HFFc6 (cell line): ENCODE measurements around the gene TMEM185B. TPM values are rescaled to one million over a fixed set of nuclear protein-coding genes. Genes with fewer than 3 reads are reported as not detected.
A peak's percentile ranks its signal among the peaks of the same experiment; 100 is the strongest.

Experiments
- DNase-seq: peaks from one replicate; pipeline ENCODE4 v3.0.0-alpha.2; 2018
- H3K27ac Mint-ChIP-seq: 2 replicates; pipeline ENCODE4 v1.8.0; 2020; ENCODE audit warnings: mild to moderate bottlenecking, mixed read lengths
- H3K27me3 Mint-ChIP-seq: 2 replicates; pipeline ENCODE4 v1.8.0; 2021; ENCODE audit warnings: mild to moderate bottlenecking, moderate library complexity, mixed read lengths; ENCODE audit not compliant: insufficient read depth
- H3K36me3 Mint-ChIP-seq: 2 replicates; pipeline ENCODE4 v1.8.0; 2021; ENCODE audit warnings: low read depth, mixed read lengths
- H3K4me1 Mint-ChIP-seq: 2 replicates; pipeline ENCODE4 v1.8.0; 2020; ENCODE audit warnings: low read depth, mixed read lengths
- H3K4me3 Mint-ChIP-seq: 2 replicates; pipeline ENCODE4 v1.8.0; 2020; ENCODE audit warnings: mild to moderate bottlenecking, moderate library complexity, mixed read lengths
- H3K9me3 Mint-ChIP-seq: 2 replicates; pipeline ENCODE4 v1.8.0; 2020; ENCODE audit warnings: mild to moderate bottlenecking, mixed read lengths
- total RNA-seq, 6 experiments: library from RNA; stranded (reverse); fragmentation: NEBNext Ultra II Directional; extraction: Animal tissue kit (Norgen Biotek cat#: 25700); gene quantifications; 2 replicates in 1 of 6; 3 replicates in 5 of 6; pipeline ENCODE4 v1.2.3, GENCODE V29; 2021
- TF ChIP-seq, protein P1 (sequence below): fragments of 200-600 bp; sonication (generic); IDR thresholded peaks from 2 replicates; pipeline ENCODE4 v1.5.0; 2021; ENCODE audit warnings: antibody characterized with exemption, mild to moderate bottlenecking

TMEM185B gene
- total RNA-seq, 6 experiments from 2014 or later, result 29.2 to 36.4 (median 31.3) TPM

- DNase-seq, result no peak
- Mint-ChIP-seq H3K4me1 (peaks cover 18% of the 10 kb centered on the region), H3K27ac (no peak overlapping the region), H3K9me3 (no peaks in the 10 kb centered on the region), H3K4me3 (no peak overlapping the region), H3K36me3 (no peaks in the 10 kb centered on the region; the same call in 1 of the 2 replicates), H3K27me3 (peaks cover 3% of the 10 kb centered on the region; the same call in 1 of the 2 replicates)
- TF ChIP-seq, protein P1, sequence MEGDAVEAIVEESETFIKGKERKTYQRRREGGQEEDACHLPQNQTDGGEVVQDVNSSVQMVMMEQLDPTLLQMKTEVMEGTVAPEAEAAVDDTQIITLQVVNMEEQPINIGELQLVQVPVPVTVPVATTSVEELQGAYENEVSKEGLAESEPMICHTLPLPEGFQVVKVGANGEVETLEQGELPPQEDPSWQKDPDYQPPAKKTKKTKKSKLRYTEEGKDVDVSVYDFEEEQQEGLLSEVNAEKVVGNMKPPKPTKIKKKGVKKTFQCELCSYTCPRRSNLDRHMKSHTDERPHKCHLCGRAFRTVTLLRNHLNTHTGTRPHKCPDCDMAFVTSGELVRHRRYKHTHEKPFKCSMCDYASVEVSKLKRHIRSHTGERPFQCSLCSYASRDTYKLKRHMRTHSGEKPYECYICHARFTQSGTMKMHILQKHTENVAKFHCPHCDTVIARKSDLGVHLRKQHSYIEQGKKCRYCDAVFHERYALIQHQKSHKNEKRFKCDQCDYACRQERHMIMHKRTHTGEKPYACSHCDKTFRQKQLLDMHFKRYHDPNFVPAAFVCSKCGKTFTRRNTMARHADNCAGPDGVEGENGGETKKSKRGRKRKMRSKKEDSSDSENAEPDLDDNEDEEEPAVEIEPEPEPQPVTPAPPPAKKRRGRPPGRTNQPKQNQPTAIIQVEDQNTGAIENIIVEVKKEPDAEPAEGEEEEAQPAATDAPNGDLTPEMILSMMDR, result no peak
Observed at GRCh38 chr2:120233292-120233691, 10.1 kb upstream of the TMEM185B start.

- peak overlapping the region; percentile 77 for H3K4me3 Mint-ChIP-seq
- DNase-seq, result no peak
- H3K27ac Mint-ChIP-seq, result peak overlapping the region; percentile 49
Observed at GRCh38 chr2:120231974-120232635, 8.9 kb upstream of the TMEM185B start.

DNA sequence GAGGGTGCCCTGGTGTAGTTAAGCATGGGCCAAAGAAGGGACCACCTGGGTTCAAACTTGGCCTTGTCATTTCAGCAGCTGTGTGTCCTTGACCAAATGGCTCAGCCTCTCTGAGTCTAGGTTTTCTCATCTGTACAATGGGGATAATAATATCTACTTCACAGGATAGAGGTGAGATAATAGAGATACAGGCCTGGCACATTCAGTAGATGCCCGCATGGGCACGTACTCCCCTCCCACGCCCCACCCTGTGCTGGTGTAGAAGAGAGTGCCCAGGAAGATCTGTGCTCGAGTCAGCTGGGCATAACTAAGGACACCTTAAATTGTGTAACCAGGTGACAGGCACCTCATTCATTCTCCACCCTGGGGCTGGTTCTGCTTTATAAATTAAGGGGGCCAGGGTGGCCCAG lies 8.4 kb upstream of the TMEM185B start:
- TF ChIP-seq, protein P1, result no peak
- no peaks in the 10 kb centered on the region for H3K9me3 Mint-ChIP-seq
- no peak overlapping the region for H3K27ac Mint-ChIP-seq
- peaks cover 6% of the 10 kb centered on the region; the same call in 1 of the 2 replicates for H3K27me3 Mint-ChIP-seq
- peaks cover under 1% of the 10 kb centered on the region; the same call in 1 of the 2 replicates for H3K4me1 Mint-ChIP-seq
- no peak for DNase-seq
- H3K4me3 Mint-ChIP-seq, result no peak overlapping the region
- H3K36me3 Mint-ChIP-seq, result no peaks in the 10 kb centered on the region; the same call in 1 of the 2 replicates

More at GRCh38 chr2:120231974-120232635, 8.9 kb upstream of the TMEM185B start:
- peaks cover 6% of the 10 kb centered on the region; the same call in 1 of the 2 replicates for H3K27me3 Mint-ChIP-seq
- peaks cover 6% of the 10 kb centered on the region for H3K4me1 Mint-ChIP-seq
- H3K9me3 Mint-ChIP-seq, result no peaks in the 10 kb centered on the region
- TF ChIP-seq, protein P1, result no peak
- H3K36me3 Mint-ChIP-seq, result no peaks in the 10 kb centered on the region; the same call in 1 of the 2 replicates

GRCh38 chr2:120230515-120231471 lies 7.6 kb upstream of the TMEM185B start:
- Mint-ChIP-seq H3K27ac (no peak overlapping the region), H3K9me3 (no peaks in the 10 kb centered on the region), H3K4me1 (no peaks in the 10 kb centered on the region), H3K4me3 (no peak overlapping the region), H3K36me3 (no peaks in the 10 kb centered on the region; the same call in 1 of the 2 replicates), H3K27me3 (peaks cover 6% of the 10 kb centered on the region; the same call in 1 of the 2 replicates)
- DNase-seq, result no peak
- TF ChIP-seq, protein P1, result no peak

DNA sequence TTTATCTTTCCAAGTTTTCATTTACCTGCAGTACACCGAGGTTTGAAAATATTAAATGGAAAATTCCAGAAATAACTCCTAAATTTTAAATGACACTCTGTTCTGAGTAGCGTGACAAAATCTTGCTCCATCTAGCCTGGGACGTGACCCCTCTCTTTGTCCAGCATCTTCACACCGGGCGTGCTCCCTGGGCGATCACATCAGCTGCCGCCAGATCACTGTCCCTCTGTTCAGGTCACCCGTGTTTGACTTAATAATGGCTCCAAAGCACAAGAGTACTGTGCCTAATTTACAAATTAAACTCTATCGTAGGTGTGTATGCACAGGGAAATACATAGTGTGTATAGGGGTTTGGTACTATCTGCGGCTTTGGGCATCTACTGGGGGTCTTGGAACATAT lies 6.1 kb upstream of the TMEM185B start:
- H3K36me3 Mint-ChIP-seq, result no peaks in the 10 kb centered on the region
- H3K9me3 Mint-ChIP-seq, result no peaks in the 10 kb centered on the region
- no peak for DNase-seq
- no peak overlapping the region for H3K27ac Mint-ChIP-seq
- TF ChIP-seq, protein P1, result no peak
- H3K4me1 Mint-ChIP-seq, result peaks cover under 1% of the 10 kb centered on the region; the same call in 1 of the 2 replicates
- no peak overlapping the region for H3K4me3 Mint-ChIP-seq
- H3K27me3 Mint-ChIP-seq, result peaks cover 8% of the 10 kb centered on the region
